ENCODE data around the gene PNPO. TPM values are rescaled to one million over a fixed set of nuclear protein-coding genes. Genes with fewer than 3 reads are reported as not detected.
A peak's percentile ranks its signal among the peaks of the same experiment; 100 is the strongest.

The PNPO gene
- total and polyA plus RNA-seq, 2 of the 13 experiments (the other 11 are each of a cell fraction or from before 2014, with no cell fraction given): 47.9 to 63.3 TPM

- TF ChIP-seq MXD1 (CRISPR knock-in tag; IDR thresholded peaks at IDR 0.05) (peak; percentile 90), ZUFSP (CRISPR knock-in tag; IDR thresholded peaks at IDR 0.05; ENCODE audit: borderline replicate concordance) (no peak), ZMAT5 (CRISPR knock-in tag; IDR thresholded peaks at IDR 0.05; ENCODE audit: borderline replicate concordance, low read depth) (no peak), ZFAT (CRISPR knock-in tag; conservative IDR thresholded peaks at IDR 0.05) (no peak), E2F1 (CRISPR knock-in tag; IDR thresholded peaks at IDR 0.05) (peak; percentile 81), NR2F6 (IDR thresholded peaks at IDR 0.05) (no peak), NR2F6 (CRISPR knock-in tag; IDR thresholded peaks at IDR 0.05) (peak; percentile 60), YY1 (IDR thresholded peaks at IDR 0.05; ENCODE audit: insufficient read depth, insufficient replicate concordance, low read depth, low read length) (peak; percentile 45), ZNF160 (CRISPR knock-in tag; IDR thresholded peaks at IDR 0.05) (peak; percentile 65), DDIT3 (CRISPR knock-in tag; IDR thresholded peaks at IDR 0.05) (0 out of 2 replicates have a peak, but pooled peaks have one; percentile 16), ZNF839 (CRISPR knock-in tag; IDR thresholded peaks at IDR 0.05; ENCODE audit: borderline replicate concordance) (peak; percentile 92), ZBTB21 (CRISPR knock-in tag; IDR thresholded peaks at IDR 0.05) (0 out of 2 replicates have a peak, but pooled peaks have one; percentile 28), NFE2L2 (IDR thresholded peaks at IDR 0.05; ENCODE audit: low read length) (0 out of 2 replicates have a peak, but pooled peaks have one; percentile 2), ZNF441 (CRISPR knock-in tag; IDR thresholded peaks at IDR 0.05; ENCODE audit: borderline replicate concordance) (peak; percentile 60; the same call in 1 of the 2 replicates), ETV5 (CRISPR knock-in tag; IDR thresholded peaks at IDR 0.05; ENCODE audit: borderline replicate concordance) (peak; percentile 47), ZNF430 (CRISPR knock-in tag; IDR thresholded peaks at IDR 0.05) (peak; percentile 92), POLR2G (IDR thresholded peaks at IDR 0.05; ENCODE audit: low read depth, low read length) (peak; percentile 96), STAT6 (CRISPR knock-in tag; IDR thresholded peaks at IDR 0.05; ENCODE audit: borderline replicate concordance) (peak; percentile 75; the same call in 1 of the 2 replicates), ZSCAN25 (CRISPR knock-in tag; IDR thresholded peaks at IDR 0.05) (peak; percentile 63; the same call in 1 of the 2 replicates), NKX3-1 (CRISPR knock-in tag; IDR thresholded peaks at IDR 0.05) (no peak; the same call in 1 of the 2 replicates), ZNF34 (CRISPR knock-in tag; IDR thresholded peaks at IDR 0.05; ENCODE audit: borderline replicate concordance) (peak; percentile 45; the same call in 1 of the 2 replicates), ATF5 (CRISPR knock-in tag; IDR thresholded peaks at IDR 0.05; ENCODE audit: low read depth) (peak; percentile 77; the same call in 1 of the 2 replicates)
These were observed 29.5 kb downstream of the PNPO start, which contains the start of gene CDK5RAP3 (continued) for GRCh38 chr17:47970725-47971499.
